GM12891 (cell line): ENCODE results near the gene NT5M.

Experiments
- POLR2A ChIP-seq: IDR thresholded peaks from 2 replicates; pipeline ENCODE4 v1.6.1; 2011; ENCODE audit warnings: low read depth, low read length, control low read depth
- POLR2AphosphoS5 ChIP-seq: IDR thresholded peaks from 2 replicates; pipeline ENCODE4 v1.6.1; 2011; ENCODE audit warnings: low read depth, low read length, control low read depth
- POU2F2 ChIP-seq: IDR thresholded peaks from 2 replicates; pipeline ENCODE4 v1.6.1; 2011; ENCODE audit warnings: low read depth, mild to moderate bottlenecking, control low read depth, low read length, moderate library complexity
- TAF1 ChIP-seq: IDR thresholded peaks from 2 replicates; pipeline ENCODE4 v1.6.1; 2011; ENCODE audit warnings: low read depth, low read length, control low read depth

DNA sequence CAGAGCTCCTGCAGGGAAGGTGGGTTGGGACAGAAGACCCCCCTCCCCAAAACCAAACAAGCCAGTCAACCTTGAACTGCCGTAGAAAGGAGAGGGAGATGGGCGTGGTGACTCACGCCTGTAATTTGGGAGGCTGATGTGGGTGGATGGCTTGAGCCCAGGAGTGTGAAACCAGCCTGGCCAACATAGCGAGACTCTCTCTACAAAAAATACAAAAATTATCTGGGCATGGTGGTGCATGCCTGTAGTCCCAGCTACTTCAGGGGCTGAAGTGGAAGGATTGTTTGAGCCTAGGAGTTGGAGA, 42.1 kb downstream of the NT5M start:
- no peak for TF ChIP-seq POLR2A
- no peak for TF ChIP-seq POLR2AphosphoS5
- TF ChIP-seq TAF1: no peak
- TF ChIP-seq POU2F2: no peak
